ENCODE measurements around the gene DNMBP. TPM values are rescaled to one million over a fixed set of nuclear protein-coding genes. Genes with fewer than 3 reads are reported as not detected.
A peak's percentile ranks its signal among the peaks of the same experiment; 100 is the strongest.

Gene DNMBP
- 14.1 TPM for total RNA-seq

DNA sequence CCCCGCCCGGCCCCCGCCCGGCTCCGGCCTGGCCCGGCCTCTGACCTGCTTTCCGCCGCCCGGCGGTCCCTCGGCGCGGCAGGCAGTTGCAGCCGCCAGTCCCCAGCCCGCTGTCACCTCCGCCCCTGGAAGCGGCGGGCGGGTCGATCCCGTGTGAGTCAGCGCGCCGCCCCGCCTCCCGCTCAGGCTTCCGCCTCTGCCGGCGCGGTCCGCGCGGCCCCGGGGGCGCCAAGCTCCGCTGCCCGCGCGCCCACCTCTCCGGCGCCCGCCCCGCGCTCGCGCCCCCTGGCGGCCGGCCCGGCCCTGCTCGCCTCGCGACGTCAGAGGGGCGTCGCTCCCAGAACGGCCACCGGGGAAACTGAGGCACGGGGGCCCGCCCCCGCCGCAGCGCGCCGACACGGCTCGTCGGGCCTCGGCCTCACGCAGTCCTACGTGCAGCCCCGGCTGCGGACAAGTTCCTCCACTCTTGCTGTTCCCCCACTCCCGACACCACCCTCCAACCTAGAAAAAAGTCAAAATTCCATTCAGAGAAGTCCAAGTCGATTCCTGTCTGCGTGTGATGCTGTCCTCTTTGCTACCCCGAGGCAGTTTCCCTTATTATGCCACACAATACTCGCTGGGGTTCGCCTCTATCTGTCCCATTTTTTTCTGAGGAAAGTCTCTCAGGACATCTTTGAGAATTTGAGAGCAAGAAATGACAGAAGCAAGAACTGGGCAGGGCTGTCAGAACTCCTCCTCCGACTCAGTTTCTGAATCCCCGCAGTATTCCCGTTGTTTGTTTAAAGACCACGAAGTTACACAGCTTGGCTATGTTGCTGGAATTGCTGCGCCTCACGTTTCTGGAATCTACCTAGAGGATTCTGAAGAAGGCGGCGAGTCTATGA, at the start of gene DNMBP:
DNMBP (minus strand) TSS at position 155 of the 884 bp plus-strand sequence. CDS start 37,823 bp downstream, outside the sequence.
- no peaks in the 10 kb centered on the region for H3K9me3 ChIP-seq (ENCODE audit: low read depth, low read length)
- peak within 1 kb of the TSS; percentile 84 for H3K4me3 ChIP-seq (ENCODE audit: low read length)
- H3K27me3 ChIP-seq (ENCODE audit: insufficient read depth, low read length) = no peaks in the 10 kb centered on the region
- H3K4me1 ChIP-seq (ENCODE audit: insufficient read depth, low read length) = peaks cover 35% of the 10 kb centered on the region

DNA sequence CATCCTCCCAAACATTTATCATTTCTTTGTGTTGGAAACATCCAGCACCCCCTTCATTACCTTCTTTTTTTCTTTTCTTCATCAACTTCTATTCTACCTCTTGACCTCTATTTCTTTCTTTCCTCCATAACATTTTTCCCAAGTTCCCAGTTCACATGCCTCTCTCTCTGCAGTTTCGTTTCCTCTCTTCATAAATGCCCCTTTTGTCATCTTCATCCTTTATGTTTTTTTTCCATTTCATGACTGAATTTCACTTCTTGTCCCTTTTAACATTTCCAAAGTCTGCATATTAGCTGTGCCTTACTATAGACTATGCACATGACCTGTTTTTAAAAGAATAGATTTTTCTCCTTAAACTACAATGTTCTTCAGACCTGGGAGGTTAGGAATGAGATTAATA, 48.2 kb upstream of the DNMBP start:
- H3K27me3 ChIP-seq (ENCODE audit: insufficient read depth, low read length) = peaks cover 4% of the 10 kb centered on the region
- H3K4me3 ChIP-seq (ENCODE audit: low read length) = no peak overlapping the region
- no peaks in the 10 kb centered on the region for H3K9me3 ChIP-seq (ENCODE audit: low read depth, low read length)
- no peaks in the 10 kb centered on the region for H3K4me1 ChIP-seq (ENCODE audit: insufficient read depth, low read length)

GRCh38 chr10:100053686-100054460, 44.1 kb upstream of the DNMBP start:
- no peaks in the 10 kb centered on the region for H3K4me1 ChIP-seq (ENCODE audit: insufficient read depth, low read length)
- peaks cover 4% of the 10 kb centered on the region for H3K27me3 ChIP-seq (ENCODE audit: insufficient read depth, low read length)
- H3K9me3 ChIP-seq (ENCODE audit: low read depth, low read length) = no peaks in the 10 kb centered on the region
- no peak overlapping the region for H3K4me3 ChIP-seq (ENCODE audit: low read length)

GRCh38 chr10:100046021-100046486, 36.3 kb upstream of the DNMBP start:
- no peaks in the 10 kb centered on the region for H3K9me3 ChIP-seq (ENCODE audit: low read depth, low read length)
- no peaks in the 10 kb centered on the region for H3K27me3 ChIP-seq (ENCODE audit: insufficient read depth, low read length)
- H3K4me1 ChIP-seq (ENCODE audit: insufficient read depth, low read length) = peaks cover 4% of the 10 kb centered on the region
- H3K4me3 ChIP-seq (ENCODE audit: low read length) = no peak overlapping the region

DNA sequence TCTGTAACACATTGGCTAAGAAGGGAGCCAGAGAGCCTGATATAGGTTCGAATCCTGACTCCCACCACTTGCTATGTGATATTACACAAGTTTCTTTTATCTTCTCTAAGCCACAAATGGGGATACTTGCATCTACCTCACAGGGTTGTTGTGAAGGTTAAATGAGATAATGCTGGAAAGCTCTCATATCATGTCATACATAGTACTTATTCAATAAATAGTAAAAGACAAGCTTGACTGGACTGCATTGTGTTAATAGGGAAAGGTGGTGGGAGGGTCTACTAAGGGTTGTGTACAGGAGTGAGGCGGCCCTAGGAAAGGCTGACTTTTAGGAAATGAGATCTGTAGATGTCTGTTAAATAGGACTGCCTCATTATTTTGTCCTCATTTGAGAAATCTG, 35.8 kb upstream of the DNMBP start:
- peaks cover 4% of the 10 kb centered on the region for H3K4me1 ChIP-seq (ENCODE audit: insufficient read depth, low read length)
- no peaks in the 10 kb centered on the region for H3K27me3 ChIP-seq (ENCODE audit: insufficient read depth, low read length)
- no peaks in the 10 kb centered on the region for H3K9me3 ChIP-seq (ENCODE audit: low read depth, low read length)
- H3K4me3 ChIP-seq (ENCODE audit: low read length) = no peak overlapping the region

GRCh38 chr10:100043796-100044195, 34.0 kb upstream of the DNMBP start:
- peaks cover 4% of the 10 kb centered on the region for H3K4me1 ChIP-seq (ENCODE audit: insufficient read depth, low read length)
- no peak overlapping the region for H3K4me3 ChIP-seq (ENCODE audit: low read length)
- H3K9me3 ChIP-seq (ENCODE audit: low read depth, low read length) = no peaks in the 10 kb centered on the region
- no peaks in the 10 kb centered on the region for H3K27me3 ChIP-seq (ENCODE audit: insufficient read depth, low read length)

GRCh38 chr10:100043344-100043743, 33.6 kb upstream of the DNMBP start:
- Histone ChIP-seq H3K9me3 (ENCODE audit: low read depth, low read length) (no peaks in the 10 kb centered on the region), H3K4me3 (ENCODE audit: low read length) (no peak overlapping the region), H3K4me1 (ENCODE audit: insufficient read depth, low read length) (peaks cover 4% of the 10 kb centered on the region), H3K27me3 (ENCODE audit: insufficient read depth, low read length) (no peaks in the 10 kb centered on the region)

DNA sequence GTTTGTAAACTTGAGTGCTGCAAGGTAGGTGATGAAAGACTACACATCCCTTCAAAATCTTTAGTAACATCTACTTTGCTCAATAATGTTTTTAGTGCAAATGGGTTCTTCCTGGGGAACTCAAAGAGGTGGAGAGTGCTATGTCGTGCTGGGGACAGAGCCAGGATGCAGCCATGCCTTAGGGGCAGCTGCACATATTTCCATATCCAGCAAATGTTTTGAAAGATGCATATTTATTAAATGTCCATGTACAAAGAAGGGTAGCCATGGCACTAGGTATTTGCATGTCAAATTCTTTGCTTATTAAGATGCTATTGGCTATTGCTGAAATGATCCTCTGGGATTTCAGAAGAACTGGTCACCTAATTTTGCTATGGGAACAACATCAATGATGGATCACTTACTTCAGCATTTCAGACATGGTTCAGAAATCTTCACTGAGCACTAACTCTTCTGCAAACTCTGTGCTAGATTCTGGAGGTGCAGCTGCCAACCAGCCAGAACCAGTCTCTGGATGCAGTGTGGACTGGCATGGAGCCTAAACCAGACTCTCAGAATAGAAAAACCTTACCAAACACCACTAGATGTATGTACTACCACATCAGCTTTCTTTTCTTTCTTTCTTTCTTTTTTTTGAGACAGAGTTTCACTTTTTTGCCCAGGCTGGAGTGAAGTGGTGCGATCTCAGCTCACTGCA, 31.7 kb upstream of the DNMBP start:
- H3K9me3 ChIP-seq (ENCODE audit: low read depth, low read length) = no peaks in the 10 kb centered on the region
- no peaks in the 10 kb centered on the region for H3K27me3 ChIP-seq (ENCODE audit: insufficient read depth, low read length)
- no peak overlapping the region for H3K4me3 ChIP-seq (ENCODE audit: low read length)
- H3K4me1 ChIP-seq (ENCODE audit: insufficient read depth, low read length) = peaks cover 4% of the 10 kb centered on the region

GRCh38 chr10:100038561-100039071, 28.9 kb upstream of the DNMBP start:
- Histone ChIP-seq H3K9me3 (ENCODE audit: low read depth, low read length) (no peaks in the 10 kb centered on the region), H3K27me3 (ENCODE audit: insufficient read depth, low read length) (no peaks in the 10 kb centered on the region), H3K4me1 (ENCODE audit: insufficient read depth, low read length) (peaks cover 1% of the 10 kb centered on the region), H3K4me3 (ENCODE audit: low read length) (no peak overlapping the region)

- H3K4me3 ChIP-seq (ENCODE audit: low read length) = no peak overlapping the region
- no peaks in the 10 kb centered on the region for H3K9me3 ChIP-seq (ENCODE audit: low read depth, low read length)
- H3K27me3 ChIP-seq (ENCODE audit: insufficient read depth, low read length) = no peaks in the 10 kb centered on the region
- H3K4me1 ChIP-seq (ENCODE audit: insufficient read depth, low read length) = no peaks in the 10 kb centered on the region
Measured at GRCh38 chr10:100037758-100038315, 28.1 kb upstream of the DNMBP start.

- H3K9me3 ChIP-seq (ENCODE audit: low read depth, low read length) = no peaks in the 10 kb centered on the region
- H3K4me3 ChIP-seq (ENCODE audit: low read length) = no peak overlapping the region
- H3K4me1 ChIP-seq (ENCODE audit: insufficient read depth, low read length) = no peaks in the 10 kb centered on the region
- H3K27me3 ChIP-seq (ENCODE audit: insufficient read depth, low read length) = no peaks in the 10 kb centered on the region
Measured at GRCh38 chr10:100036850-100037249, 27.1 kb upstream of the DNMBP start.

- H3K27me3 ChIP-seq (ENCODE audit: insufficient read depth, low read length) = no peaks in the 10 kb centered on the region
- H3K4me3 ChIP-seq (ENCODE audit: low read length) = no peak overlapping the region
- H3K4me1 ChIP-seq (ENCODE audit: insufficient read depth, low read length) = no peaks in the 10 kb centered on the region
- no peaks in the 10 kb centered on the region for H3K9me3 ChIP-seq (ENCODE audit: low read depth, low read length)
Measured at GRCh38 chr10:100033766-100034418, 24.1 kb upstream of the DNMBP start.

GRCh38 chr10:100027416-100027815, 17.7 kb upstream of the DNMBP start:
- Histone ChIP-seq H3K27me3 (ENCODE audit: insufficient read depth, low read length) (no peaks in the 10 kb centered on the region), H3K9me3 (ENCODE audit: low read depth, low read length) (no peaks in the 10 kb centered on the region), H3K4me1 (ENCODE audit: insufficient read depth, low read length) (no peaks in the 10 kb centered on the region), H3K4me3 (ENCODE audit: low read length) (no peak overlapping the region)

DNA sequence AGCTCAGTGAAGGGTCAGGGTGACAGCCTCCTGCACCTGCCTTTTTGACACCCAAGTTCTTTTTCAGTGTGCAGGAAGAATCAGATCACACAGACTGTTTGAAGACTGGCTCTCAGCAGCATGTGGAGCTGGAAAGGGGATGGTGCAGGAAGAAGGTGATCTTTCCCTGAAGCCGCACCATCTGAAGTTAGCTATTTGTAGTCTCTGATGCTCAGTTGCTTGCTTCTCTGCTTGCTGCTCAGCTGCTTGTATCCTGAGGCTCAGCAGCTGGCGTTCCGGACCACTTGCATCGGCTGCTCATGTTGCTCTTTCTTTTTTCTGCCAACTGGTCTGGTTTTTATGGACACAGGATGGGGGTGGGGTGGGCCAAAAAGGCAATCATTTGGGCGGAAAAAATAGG, 15.8 kb upstream of the DNMBP start:
- Histone ChIP-seq H3K9me3 (ENCODE audit: low read depth, low read length) (no peaks in the 10 kb centered on the region), H3K4me1 (ENCODE audit: insufficient read depth, low read length) (no peaks in the 10 kb centered on the region), H3K27me3 (ENCODE audit: insufficient read depth, low read length) (no peaks in the 10 kb centered on the region), H3K4me3 (ENCODE audit: low read length) (no peak overlapping the region)

Data from mononuclear cell (primary cell).